ENCODE results near the gene KLHL30.
"Not testable (repeated sequence)": the region's sequence is repeated elsewhere in the genome, so short reads cannot be mapped to it uniquely, and the experiment has no call there.

Gene KLHL30

DNA sequence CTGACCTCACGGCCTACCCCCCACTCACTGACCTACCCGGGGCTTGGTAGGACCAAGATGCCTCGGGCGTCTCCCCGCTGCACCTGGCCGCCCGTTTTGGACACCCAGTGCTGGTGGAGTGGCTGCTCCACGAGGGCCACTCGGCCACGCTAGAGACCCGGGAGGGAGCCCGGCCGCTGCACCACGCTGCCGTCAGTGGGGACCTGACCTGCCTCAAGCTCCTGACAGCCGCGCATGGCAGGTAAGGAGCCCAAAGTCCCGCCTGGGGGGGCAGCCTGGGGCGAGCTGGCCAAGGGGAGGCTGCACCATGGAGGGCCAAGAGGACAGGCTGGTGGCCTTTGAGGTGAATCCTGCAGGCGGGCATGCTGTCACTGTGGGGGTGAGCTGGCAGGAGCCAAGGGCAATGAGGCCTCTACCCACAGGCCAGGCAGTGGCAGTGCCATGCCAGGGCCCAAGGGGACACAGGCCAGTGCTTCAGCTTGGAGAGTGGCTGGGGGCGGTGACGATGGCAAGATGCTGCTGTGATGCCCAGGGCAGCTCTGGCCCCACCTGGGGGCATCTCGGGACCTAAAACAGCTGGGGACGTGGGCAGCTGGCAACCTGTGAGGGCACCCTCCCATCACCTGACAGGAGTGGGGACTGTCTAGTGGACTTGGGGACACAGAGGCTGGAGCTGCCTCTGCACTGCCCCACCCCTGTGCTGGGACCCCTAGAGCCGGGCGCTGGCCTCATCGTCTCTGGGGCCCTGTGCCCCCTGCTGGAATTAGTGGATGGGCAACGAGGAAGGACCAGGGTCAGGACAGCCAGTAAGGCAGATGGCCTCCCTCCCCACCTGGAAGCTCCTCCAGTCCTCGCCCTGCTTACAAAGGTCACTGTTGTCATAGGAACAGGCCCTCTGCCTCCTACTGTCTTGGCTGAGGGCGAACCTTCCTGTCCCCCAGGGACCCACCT is 36.3 kb upstream of the KLHL30 start:
- DNase-seq (ENCODE audit: low read depth), result no peak

DNA sequence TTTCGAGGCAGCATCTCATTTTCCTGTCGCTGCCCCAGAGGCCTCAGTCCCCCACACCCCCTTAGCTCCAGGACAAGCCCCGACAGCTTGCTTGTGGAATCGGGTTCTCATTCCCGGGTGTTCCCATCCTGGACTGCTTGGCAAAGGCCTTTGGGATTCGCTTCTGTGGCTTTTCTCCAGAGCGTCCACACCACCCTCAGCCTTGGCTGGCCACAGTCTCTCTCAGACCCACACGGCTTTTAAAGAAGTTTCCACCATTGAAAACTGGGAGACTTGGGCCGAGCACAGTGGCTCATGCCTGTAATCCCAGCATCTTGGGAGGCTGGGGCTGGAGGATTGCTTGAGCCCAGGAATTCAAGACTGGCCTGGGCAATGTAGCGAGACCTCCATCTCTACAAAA is 35.6 kb upstream of the KLHL30 start:
- DNase-seq (ENCODE audit: low read depth), result no peak

DNA sequence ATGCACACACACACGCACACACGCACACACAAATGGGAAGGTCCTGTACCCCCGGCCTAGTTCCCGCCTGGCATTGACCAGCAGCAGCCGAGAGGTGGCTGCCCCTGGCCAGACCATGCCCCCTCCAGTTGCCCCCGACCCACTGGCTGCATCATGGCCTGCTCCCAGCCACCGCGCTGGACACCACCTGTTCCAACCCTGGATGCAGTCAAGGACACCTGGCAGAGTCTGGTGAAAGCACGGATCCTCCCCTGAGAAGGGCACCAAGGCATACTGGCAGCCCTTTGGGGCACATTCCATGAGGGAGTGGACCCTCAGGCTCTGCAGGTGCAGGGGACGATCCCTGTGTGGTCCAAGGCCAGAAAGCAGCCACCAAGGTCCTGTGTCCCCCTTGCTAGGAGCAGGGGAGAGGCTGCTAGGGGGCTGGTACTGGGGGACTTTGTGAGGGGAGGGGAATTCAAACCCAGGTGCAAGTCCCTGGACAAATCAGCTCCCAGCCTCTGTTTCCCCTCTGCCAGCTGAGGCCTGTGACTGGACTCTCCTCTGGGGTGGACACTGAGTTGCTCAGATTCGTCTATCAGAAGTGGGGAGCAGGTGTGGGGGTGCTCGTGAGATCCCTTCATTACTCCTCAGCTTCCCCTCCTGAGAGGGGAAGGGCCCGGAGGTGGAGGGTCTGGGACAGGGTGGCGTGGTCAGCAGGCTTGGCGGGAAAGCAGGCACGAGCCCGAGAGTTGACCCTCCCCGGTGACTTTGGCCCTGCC is 34.8 kb upstream of the KLHL30 start:
- DNase-seq (ENCODE audit: low read depth), result no peak

DNA sequence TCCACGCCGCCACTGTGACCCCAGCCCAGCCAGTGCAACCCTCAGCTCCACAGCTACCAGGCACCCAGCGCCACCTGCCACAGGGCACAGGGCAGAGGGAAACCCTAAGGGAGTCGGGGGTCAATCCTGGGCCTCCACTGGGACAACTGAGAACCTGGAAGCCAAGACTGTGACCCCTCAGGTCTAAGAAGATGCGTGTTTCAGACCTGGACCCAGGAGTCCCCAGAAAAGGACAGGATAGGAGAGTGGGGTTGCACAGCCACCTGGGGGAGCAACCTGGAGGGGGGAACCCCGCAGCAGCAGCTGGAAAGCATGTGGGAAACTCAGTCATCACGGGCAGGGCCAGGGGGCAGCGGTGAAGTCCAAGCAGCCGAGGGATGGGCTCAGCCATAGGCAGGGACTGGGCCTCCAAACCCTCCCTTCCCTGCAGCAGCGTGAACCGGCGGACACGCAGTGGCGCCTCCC is 34.2 kb upstream of the KLHL30 start:
- no peak for DNase-seq (ENCODE audit: low read depth)

DNA sequence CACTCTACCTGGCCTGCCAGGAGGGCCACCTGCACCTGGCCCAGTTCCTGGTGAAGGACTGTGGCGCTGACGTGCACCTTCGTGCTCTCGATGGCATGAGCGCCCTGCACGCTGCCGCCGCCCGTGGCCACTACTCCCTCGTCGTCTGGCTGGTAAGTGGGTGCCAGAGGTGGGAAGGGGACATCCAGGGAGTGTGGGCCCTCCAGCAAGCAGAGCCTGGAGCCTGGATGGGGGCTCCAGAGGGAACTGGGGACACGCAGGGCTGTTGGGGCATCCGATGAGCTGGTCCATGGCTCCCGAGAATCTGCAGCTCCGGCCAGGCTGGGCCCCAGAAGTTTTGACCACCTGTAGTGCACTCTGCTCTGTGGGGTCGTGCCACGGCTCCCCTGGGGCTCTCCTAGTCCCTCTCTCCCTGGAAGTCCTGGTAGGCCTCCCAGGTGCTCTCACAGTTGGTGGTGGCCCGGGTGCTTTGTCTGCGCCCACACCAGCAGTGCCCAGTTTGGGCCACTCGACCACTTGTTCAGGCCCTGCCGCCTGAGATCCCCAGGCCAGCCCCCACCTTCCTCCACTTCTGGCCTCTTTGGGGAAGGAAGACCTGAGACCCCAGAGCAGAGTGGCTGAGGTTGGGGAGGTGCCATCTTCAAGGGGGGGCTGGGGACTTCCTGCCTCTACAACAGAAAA is 33.6 kb upstream of the KLHL30 start:
- no peak for DNase-seq (ENCODE audit: low read depth)

DNA sequence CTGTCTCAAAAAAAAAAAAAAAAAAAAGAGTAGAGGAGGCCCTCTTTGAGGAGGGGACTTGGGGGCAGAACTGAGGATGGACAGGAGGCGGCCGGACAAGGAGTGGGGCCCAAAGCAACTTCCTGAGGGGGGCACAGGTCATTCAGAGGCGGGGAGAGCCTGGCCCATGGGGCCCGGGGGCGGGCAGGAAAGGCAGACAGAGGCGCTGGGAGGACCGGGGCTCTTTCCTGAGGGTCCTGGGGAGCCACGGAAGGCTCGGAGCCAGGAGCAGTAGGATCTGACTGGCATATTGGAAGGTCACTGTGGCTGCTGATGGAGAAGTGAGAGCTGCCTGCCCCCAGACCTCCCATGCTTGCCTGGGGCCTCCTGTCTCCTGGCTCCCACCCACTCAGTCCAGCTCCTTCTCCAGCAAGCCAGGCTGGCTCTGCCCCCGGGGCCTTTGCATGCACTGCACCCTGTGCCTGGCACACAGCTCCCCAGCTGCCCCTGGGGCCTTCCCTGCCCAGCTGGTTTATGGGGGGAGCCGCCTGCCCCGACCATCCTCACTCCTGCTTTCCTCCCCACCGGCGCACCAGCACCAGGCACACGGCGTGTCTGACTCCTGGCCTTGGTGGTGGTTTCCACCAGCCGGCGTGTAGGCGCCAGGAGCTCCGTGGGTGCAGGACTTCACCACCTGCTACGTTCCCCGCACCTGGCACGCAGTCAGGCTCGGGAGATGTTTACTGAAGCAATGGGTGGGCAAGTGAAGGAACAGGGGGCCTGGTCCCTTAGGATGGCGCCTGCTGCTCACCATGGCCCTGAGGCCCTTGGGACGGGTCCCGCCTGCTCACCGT is 32.7 kb upstream of the KLHL30 start:
- DNase-seq (ENCODE audit: low read depth), result no peak

DNA sequence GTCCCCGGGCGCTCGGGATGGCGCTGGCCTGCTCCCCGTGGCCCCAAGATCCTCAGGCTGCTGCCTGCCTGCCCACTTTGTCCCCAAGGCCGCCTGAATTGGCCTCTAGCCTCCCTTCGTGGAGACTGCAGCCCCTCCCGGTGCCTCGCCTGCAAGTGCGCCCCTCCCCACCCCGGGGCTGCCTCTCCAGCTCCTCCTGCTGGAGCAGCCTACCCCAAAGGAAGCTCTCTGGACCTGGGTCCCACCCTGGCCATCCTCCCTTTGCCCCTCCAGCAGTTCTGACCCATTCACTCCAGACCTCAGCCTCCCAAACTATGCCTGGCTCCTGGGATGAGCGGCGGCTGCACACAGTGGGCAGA is 32.1 kb upstream of the KLHL30 start:
- no peak for DNase-seq (ENCODE audit: low read depth)

DNA sequence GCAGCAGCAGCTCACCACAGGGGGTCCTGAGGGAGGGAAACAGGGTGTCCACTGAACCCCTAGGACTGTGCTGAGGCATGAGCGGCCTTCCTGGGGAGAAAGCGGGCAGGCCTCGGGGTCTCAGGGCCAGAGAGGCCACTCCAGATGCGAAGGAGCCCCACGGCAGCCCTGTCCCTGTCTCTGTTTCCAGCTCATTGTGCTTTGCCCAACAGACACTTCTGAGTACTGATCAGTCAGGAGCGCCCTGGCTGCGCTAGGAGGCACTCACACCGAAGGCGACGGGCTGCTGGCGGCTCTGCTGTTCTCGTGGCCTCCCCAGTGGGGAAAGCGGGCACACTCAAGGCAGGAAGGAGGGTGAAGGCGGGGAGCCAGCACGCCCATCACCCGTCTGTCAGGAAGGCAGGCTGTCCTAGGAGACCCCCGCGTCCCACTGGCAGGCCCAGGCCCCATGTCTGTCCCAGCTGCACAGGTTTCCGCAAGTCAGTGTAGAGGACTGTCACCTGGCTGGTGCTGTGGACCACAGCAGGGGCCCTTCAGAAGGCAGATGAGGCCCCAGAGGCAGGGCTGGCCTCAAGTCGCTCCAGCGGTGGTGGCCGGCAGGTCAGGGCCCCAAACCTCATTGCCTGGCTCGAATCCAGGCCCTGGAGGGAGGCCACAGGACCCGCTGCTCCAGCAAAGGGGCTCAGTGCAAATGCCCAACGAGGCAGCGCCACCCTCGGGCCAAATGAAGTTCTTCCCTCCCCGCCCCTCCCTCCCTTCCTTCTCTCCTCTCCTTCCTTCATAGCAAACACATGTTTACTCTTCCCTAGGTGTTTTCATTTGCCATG is 31.6 kb upstream of the KLHL30 start:
- no peak for DNase-seq (ENCODE audit: low read depth)

DNA sequence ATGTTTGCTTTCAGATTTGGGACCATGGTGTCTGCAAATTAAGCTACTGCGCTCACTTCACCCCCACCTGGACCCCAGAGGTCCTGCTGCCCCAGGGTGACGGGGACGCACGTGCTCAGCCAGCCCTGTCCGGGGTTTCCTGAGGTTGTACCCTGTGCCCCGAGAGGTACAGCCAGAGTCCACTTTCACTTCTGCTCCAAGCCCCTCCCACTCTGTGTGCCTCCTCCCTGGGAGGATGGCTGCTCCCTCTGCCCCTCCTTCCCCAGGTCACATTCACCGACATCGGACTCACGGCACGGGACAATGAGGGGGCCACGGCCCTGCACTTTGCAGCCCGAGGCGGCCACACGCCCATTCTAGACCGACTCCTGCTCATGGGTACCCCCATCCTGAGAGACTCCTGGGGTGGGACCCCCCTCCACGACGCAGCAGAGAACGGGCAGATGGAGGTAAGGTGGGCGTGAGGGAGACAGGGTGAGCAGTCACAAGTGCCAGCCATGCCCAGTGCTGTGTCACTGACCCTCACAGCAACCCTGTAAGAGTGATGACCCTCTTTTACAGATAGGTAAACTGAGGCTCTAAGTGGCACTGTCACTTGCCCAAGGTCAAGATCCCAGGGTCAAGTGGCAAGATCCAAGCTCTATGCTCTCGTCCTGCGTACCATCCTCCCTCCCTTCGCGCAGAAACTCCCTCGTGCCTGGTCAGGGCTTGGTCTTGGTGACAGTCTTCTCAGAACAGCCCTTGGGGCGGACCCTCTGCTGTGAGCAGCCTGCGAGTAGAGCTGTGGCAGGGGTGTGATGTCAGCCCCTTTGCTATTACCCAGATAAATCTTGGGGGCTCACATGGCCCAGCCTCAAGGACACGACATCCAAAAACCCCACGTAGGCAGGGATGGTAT is 30.7 kb upstream of the KLHL30 start:
- DNase-seq (ENCODE audit: low read depth), result no peak

DNA sequence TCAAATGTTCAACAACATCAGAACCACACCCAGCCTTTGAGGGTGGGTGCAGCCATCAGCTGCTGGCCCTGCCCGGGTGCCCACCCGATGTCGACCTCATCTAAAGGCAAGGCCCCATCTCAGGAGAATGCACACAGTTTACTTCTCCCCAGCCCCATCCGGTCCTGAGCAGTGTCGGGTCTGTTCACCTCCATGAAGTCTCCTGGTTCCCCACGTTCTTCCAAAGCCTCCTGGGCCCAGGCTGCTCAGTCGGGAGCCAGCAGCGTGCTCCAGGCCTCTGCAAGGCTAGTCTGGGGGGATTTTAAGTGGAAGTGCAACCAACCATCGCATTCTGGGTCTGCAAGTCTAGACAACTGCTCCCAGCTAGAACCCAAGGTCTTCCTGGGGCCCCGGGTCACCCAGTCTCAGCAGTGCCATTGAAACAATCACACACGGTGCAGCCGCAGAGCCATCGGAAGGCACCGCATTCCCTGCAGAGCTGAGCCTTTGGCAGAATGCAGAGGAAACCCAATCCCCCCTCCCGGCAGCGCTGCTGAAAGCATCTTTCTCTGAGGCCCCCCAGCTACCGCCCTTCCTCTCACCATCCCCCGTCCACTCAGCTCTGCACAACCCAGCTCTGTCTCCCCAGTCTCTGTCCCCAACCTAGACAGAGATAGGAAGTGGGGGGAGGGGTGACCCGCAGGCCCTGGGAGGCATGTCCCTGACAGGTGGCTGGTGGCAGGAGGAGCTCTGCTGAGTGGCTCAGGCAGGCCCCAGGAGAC is 29.9 kb upstream of the KLHL30 start:
- no peak for DNase-seq (ENCODE audit: low read depth)

DNA sequence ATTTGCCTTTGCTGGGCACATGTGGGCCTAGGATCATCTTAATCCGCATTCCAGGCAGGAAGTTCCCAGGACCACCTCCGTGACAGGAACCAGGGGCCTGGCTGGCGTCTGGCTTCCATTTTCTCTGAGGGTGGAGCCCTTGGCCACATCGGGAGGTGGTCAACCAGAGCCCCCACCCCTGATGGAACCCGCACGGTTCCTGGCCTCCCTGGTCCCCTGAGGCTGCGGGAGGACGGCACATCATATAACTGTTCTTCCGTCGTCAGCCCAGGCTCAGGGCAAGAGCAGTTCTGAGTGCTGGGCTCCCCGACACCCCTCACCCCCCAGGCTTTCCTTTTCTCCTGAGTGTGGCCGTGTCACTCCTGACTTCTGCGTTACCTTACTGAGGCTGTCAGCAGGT is 24.9 kb upstream of the KLHL30 start:
- no peak for DNase-seq (ENCODE audit: low read depth)

DNA sequence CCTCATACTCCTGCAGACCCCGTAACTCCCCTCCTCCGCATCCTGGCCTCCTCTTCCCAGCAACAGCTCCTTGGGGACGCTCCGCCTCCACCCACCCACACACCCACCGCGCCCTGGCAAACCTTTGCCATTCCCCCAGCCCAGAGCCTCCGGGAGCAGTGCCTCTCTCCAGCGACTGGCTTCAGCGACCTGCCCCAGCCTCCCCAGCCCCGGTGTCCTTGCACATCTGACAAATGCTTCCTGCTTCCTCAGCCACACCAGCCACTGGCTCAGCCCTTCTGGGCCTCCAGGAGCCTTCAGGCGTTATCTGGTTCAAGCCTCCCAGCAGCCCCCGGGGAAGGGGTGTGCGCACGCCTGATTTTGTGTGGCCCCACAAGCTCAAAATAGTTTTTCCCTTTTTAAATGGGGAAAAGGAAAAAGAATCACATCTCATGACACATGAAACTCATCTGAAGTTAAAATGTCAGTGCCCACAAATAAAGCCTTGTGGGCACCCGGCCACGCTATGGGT is 24.1 kb upstream of the KLHL30 start:
- no peak for DNase-seq (ENCODE audit: low read depth)

DNA sequence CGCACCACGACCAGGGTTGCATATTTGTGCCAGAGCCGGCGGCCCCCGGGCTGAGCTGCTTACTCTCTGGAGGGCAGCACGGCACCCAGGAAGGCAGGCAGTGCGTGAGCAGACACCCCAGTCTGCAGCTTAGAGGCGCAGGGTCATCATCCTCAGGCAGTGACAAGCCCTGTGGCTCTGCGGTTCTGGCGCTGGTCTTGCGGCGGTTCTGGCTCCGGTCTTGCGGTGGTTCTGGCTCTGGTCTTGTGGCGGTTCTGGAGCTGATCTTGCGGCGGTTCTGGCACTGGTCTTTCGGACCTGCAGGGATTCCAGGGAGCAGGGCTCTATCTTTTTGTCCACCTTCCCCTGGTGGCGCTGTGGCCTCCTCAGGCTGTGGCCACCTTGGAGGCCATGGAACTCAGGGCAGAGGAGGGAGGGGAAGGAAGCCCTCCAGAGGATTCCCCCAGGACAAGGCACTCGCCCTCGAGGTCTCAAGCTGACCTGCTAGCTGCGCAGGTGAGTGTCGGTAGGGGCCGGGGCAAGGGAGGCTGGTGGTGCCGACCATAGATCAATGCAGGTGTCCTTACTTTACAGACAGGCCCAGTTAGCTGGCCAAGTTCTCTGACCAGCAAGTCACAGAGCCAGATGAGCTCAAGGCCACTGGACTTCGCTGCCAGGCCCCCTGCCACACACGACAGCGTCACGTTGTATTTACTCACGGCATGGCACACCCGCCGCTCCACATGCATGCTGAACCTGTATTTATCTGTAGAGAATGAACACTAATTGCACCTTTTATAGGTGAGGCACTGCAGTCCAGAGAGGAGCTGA is 23.4 kb upstream of the KLHL30 start:
- no peak for DNase-seq (ENCODE audit: low read depth)

DNA sequence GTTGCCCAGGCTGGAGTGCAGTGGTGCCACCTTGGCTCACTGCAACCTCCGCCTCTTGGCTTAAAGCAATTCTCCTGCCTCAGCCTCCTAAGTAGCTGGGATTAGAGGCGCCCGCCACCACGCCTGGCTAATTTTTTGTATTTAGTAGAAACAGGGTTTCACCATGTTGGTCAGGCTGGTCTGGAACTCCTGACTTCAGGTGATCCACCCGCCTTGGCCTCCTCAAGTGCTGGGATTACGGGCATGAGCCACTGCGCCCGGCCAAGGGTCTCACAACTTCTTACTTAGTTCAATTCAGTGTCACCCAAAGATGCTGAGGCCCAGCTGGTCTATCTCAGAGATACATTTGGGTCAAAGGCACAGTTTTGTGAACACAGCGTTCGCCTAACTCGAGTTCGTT is 22.8 kb upstream of the KLHL30 start:
- DNase-seq (ENCODE audit: low read depth), result not testable (repeated sequence)

DNA sequence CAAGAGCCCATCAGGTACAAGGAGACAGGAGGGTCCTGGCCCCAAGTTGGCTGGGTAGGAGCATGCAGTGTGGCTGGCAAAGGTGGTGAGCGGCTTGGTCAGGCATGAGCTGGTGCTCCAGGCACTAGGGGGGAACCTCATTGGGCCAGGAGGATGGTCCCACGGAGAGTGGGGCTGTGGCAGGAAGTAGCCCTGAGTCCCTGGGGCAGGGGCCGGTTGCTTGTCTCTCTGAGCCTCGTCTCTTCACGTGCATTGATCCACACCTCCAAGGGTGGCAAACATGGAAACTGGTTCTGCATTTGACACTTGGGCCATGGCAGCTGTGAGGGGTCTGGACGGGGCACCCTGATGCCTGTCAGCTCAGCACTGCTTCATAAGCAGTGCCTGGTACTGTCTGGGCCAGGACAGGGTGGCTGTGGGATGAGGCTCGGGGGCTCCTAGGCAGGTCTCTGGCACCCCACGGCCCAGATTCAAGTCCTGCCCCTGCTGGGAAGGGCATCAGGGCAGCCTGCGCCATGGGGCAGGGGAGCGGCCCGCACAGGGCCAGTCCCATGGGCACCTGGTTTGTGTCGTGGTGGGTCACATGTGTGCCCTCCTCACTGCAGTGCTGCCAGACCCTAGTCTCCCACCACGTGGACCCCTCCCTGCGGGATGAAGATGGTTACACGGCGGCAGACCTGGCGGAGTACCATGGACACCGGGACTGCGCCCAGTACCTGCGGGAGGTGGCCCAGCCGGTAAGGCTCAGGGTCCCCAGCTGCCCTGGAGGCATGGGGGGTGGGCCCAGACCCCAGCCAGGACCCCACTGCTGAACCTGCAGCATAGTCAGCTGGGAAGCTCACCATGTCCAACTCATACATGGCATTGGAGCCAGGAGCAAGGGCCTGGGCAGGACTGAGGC is 21.9 kb upstream of the KLHL30 start:
- DNase-seq (ENCODE audit: low read depth), result no peak

DNA sequence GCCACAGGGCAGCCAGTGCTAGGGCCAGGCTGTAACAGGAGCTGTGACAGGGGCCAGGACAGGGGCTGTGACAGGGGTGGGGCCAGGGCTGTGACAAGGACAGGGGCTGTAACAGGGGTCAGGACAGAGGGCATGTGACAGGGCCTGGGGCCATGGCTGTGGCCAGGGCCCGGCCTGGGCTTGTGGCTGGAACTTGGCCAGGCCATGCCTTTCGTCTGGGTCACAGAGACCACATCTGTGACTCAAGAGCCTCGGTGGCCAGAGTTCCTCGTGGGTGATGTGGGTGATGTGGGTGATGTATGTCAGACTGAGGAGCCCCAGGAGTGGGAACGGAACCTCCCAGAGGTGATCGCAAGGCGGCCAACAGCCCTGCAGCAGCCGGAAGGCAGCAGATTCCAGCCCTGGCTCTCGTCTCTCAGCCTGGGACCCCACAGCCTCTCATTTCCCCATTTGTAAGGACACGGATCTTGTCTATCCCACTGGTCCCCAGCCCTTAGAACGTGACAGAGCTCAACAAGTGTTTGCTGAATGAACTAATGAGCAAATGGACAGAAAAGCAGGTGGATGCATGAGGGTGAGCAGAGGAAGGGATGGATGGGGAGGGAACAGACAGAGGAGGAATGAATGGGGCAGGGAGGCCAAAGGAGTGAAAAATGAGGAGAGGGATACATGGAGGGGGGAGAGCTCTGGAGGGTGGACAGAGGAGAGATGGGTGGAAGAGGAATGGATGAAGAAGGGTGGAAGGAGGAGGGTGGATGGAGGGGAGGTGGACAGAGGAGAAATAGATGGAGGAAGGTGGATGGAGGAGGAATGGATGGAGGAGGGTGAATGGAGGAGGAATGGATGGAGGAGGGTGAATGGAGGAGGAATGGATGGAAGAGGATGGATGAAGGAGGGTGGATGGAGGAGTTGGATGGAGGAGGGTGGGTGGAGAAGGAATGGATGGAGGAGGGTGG is 21.0 kb upstream of the KLHL30 start:
- no peak for DNase-seq (ENCODE audit: low read depth)
